K562 (cell line): ENCODE measurements around the gene MAML1. TPM values are rescaled to one million over a fixed set of nuclear protein-coding genes. Genes with fewer than 3 reads are reported as not detected.
A peak's percentile ranks its signal among the peaks of the same experiment; 100 is the strongest.

Source experiments
- MAFK ChIP-seq: IDR thresholded peaks from 2 replicates; pipeline ENCODE4 v1.6.1; 2011; ENCODE audit warnings: low read length, improper control_type of control experiment
- MCM2 ChIP-seq: fragments of 450-650 bp; IDR thresholded peaks from 2 replicates; pipeline ENCODE4 v1.6.1; 2017; ENCODE audit warnings: low read depth, mild to moderate bottlenecking
- MEIS2 ChIP-seq: fragments of 450-650 bp; IDR thresholded peaks from 2 replicates; pipeline ENCODE4 v1.6.1; 2014; ENCODE audit warnings: mild to moderate bottlenecking; ENCODE audit not compliant: partially characterized antibody
- MLX ChIP-seq, 2 experiments: fragments of 450-650 bp in 1 of 2; sonication (generic) in 1 of 2; formaldehyde crosslinking; conservative IDR thresholded peaks; 2 replicates each; pipeline versions ENCODE4 v1.4.0 to v1.8.1; 2020 to 2022; ENCODE audit warnings: mild to moderate bottlenecking in 1 of 2, missing genetic modification reagents in 1 of 2
- PHTF2 ChIP-seq: fragments of 250-450 bp; sonication (Bioruptor Pico); IDR thresholded peaks from 2 replicates; pipeline ENCODE4 v1.5.0; 2021; ENCODE audit warnings: mild to moderate bottlenecking
- POLR3A ChIP-seq: IDR thresholded peaks from 2 replicates; pipeline ENCODE4 v1.6.1; 2011; ENCODE audit warnings: borderline replicate concordance, mild to moderate bottlenecking, moderate library complexity; ENCODE audit not compliant: insufficient read length, insufficient read depth; ENCODE audit errors: extremely low read depth
- SMARCC2 ChIP-seq: fragments of 450-650 bp; IDR thresholded peaks from 2 replicates; pipeline ENCODE4 v1.6.1; 2017; ENCODE audit warnings: antibody characterized with exemption, moderate library complexity, mild to moderate bottlenecking, low read depth
- STAT5B ChIP-seq: fragments of 250-450 bp; sonication (Bioruptor Pico); IDR thresholded peaks from 2 replicates; pipeline ENCODE4 v1.8.0; 2021; ENCODE audit warnings: mild to moderate bottlenecking, inconsistent platforms
- TFE3 ChIP-seq: fragments of 450-650 bp; formaldehyde crosslinking; IDR thresholded peaks from 2 replicates; pipeline ENCODE4 v1.4.0; 2020; ENCODE audit warnings: mild to moderate bottlenecking, mixed read lengths
- WHSC1 ChIP-seq: IDR thresholded peaks from one replicate; pipeline ENCODE4 v1.6.1; 2012; ENCODE audit warnings: low read length, control low read depth, inconsistent platforms
- ZC3H11A ChIP-seq: IDR thresholded peaks from 2 replicates; pipeline ENCODE4 v1.6.1; 2012; ENCODE audit warnings: low read depth, low read length, improper control_type of control experiment
- ZNF408 ChIP-seq: fragments of 250-450 bp; sonication (Bioruptor Pico); IDR thresholded peaks from 2 replicates; pipeline ENCODE4 v1.4.0; 2020; ENCODE audit warnings: low read depth, mild to moderate bottlenecking, moderate library complexity
- ZNF431 ChIP-seq: sonication (generic); formaldehyde crosslinking; IDR thresholded peaks from 2 replicates; pipeline ENCODE4 v1.8.0; 2022; ENCODE audit warnings: mild to moderate bottlenecking, missing genetic modification reagents
- ZNF551 ChIP-seq: fragments of 250-450 bp; sonication (Bioruptor Pico); IDR thresholded peaks from 2 replicates; pipeline ENCODE4 v1.5.0; 2021; ENCODE audit warnings: mild to moderate bottlenecking, moderate library complexity
- ZNF830 ChIP-seq: fragments of 250-450 bp; sonication (Bioruptor Pico); IDR thresholded peaks from 2 replicates; pipeline ENCODE4 v1.5.0; 2021; ENCODE audit warnings: mild to moderate bottlenecking
- polyA plus RNA-seq, 8 experiments: library from polyadenylated mRNA; depleted of rRNA in 4 of 8; stranded (reverse) in 5 of 8; unstranded in 3 of 8; fragments of >200 nt; fragmentation: Nextera tagmentation in 2 of 8; fragmentation: Illumina TruSeq in 1 of 8; extraction: Ambion mirVana in 2 of 8; extraction: Trizol in 1 of 8; gene quantifications; 2 replicates each; pipeline versions ENCODE4 v1.2.1 to v1.2.3, GENCODE V29; 2011 to 2014; ENCODE audit warnings: inconsistent platforms in 1 of 8, missing spikeins in 1 of 8
- total RNA-seq, 7 experiments: library from RNA; depleted of rRNA in 6 of 7; stranded (reverse); fragments of >200 nt in 6 of 7; fragmentation: Illumina TruSeq in 2 of 7; extraction: Trizol in 2 of 7; gene quantifications; 2 replicates each; pipeline versions ENCODE4 v1.2.1 to v1.2.3, GENCODE V29; 2011 to 2021; ENCODE audit warnings: low replicate concordance in 1 of 7
- TF ChIP-seq, protein P1 (sequence below), 2 experiments: fragments of 450-650 bp; IDR thresholded peaks; 2 replicates each; pipeline ENCODE4 v1.6.1; 2016
- TF ChIP-seq, protein P2 (sequence below): IDR thresholded peaks from 3 replicates; pipeline ENCODE4 v1.6.1; 2011; ENCODE audit warnings: borderline replicate concordance, mild to moderate bottlenecking, moderate library complexity; ENCODE audit not compliant: insufficient read length; ENCODE audit errors: extremely low read depth
- TF ChIP-seq, protein P3 (sequence below): fragments of 450-650 bp; IDR thresholded peaks from 2 replicates; pipeline ENCODE4 v1.6.1; 2016; ENCODE audit warnings: low read depth, mild to moderate bottlenecking, moderate library complexity

The MAML1 gene
- total and polyA plus RNA-seq, 9 of the 15 experiments (the other 6 are each of a cell fraction or from before 2014, with no cell fraction given) = 0.32 to 18.4 (median 7.0) TPM

- TF ChIP-seq TFE3 (CRISPR knock-in tag) (no peak), ZNF408 (CRISPR knock-in tag) (no peak), ZNF551 (no peak), MCM2 (no peak), ZNF431 (CRISPR knock-in tag) (0 out of 2 replicates have a peak, but pooled peaks have one; percentile 23), MAFK (peak; percentile 73; the same call in 1 of the 2 replicates), WHSC1 (no peak), MLX (CRISPR knock-in tag; conservative IDR thresholded peaks at IDR 0.05) (0 out of 4 replicates have a peak, but pooled peaks of 1 of the 2 experiments have one; percentile 32), STAT5B (no peak), ZC3H11A (no peak), POLR3A (no peak), MEIS2 (no peak), PHTF2 (CRISPR knock-in tag) (no peak), ZNF830 (CRISPR knock-in tag) (0 out of 2 replicates have a peak, but pooled peaks have one; percentile 36), SMARCC2 (peak; percentile 89)
- TF ChIP-seq, protein P1, sequence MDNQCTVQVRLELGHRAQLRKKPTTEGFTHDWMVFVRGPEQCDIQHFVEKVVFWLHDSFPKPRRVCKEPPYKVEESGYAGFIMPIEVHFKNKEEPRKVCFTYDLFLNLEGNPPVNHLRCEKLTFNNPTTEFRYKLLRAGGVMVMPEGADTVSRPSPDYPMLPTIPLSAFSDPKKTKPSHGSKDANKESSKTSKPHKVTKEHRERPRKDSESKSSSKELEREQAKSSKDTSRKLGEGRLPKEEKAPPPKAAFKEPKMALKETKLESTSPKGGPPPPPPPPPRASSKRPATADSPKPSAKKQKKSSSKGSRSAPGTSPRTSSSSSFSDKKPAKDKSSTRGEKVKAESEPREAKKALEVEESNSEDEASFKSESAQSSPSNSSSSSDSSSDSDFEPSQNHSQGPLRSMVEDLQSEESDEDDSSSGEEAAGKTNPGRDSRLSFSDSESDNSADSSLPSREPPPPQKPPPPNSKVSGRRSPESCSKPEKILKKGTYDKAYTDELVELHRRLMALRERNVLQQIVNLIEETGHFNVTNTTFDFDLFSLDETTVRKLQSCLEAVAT (IDR thresholded peaks at IDR 0.05) = peak; percentile 27 to 72; a peak in 1 of 4 replicates
- TF ChIP-seq, protein P2, sequence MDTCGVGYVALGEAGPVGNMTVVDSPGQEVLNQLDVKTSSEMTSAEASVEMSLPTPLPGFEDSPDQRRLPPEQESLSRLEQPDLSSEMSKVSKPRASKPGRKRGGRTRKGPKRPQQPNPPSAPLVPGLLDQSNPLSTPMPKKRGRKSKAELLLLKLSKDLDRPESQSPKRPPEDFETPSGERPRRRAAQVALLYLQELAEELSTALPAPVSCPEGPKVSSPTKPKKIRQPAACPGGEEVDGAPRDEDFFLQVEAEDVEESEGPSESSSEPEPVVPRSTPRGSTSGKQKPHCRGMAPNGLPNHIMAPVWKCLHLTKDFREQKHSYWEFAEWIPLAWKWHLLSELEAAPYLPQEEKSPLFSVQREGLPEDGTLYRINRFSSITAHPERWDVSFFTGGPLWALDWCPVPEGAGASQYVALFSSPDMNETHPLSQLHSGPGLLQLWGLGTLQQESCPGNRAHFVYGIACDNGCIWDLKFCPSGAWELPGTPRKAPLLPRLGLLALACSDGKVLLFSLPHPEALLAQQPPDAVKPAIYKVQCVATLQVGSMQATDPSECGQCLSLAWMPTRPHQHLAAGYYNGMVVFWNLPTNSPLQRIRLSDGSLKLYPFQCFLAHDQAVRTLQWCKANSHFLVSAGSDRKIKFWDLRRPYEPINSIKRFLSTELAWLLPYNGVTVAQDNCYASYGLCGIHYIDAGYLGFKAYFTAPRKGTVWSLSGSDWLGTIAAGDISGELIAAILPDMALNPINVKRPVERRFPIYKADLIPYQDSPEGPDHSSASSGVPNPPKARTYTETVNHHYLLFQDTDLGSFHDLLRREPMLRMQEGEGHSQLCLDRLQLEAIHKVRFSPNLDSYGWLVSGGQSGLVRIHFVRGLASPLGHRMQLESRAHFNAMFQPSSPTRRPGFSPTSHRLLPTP = no peak
- TF ChIP-seq, protein P3, sequence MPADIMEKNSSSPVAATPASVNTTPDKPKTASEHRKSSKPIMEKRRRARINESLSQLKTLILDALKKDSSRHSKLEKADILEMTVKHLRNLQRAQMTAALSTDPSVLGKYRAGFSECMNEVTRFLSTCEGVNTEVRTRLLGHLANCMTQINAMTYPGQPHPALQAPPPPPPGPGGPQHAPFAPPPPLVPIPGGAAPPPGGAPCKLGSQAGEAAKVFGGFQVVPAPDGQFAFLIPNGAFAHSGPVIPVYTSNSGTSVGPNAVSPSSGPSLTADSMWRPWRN = no peak
These were observed 34.4 kb upstream of the MAML1 start (continued) for GRCh38 chr5:179697993-179698934.
